GM23338 (cell line): ENCODE data around the gene SON.

ENCODE experiments used
- CREB1 ChIP-seq: fragments of 250-450 bp; sonication (Bioruptor Pico); IDR thresholded peaks from 2 replicates; pipeline ENCODE4 v1.5.0; 2020; ENCODE audit warnings: low read depth, mild to moderate bottlenecking, moderate library complexity
- CTCF ChIP-seq, 2 experiments: fragments of 200-600 bp in 1 of 2; sonication (generic) in 1 of 2; conservative IDR thresholded peaks; 2 replicates each; pipeline versions ENCODE4 v1.5.1 to v1.6.1; 2016 to 2017; ENCODE audit warnings: antibody characterized with exemption in 2 of 2, low read depth in 2 of 2, mild to moderate bottlenecking in 2 of 2, moderate library complexity in 1 of 2
- EZH2 ChIP-seq: fragments of 200-600 bp; sonication (generic); IDR thresholded peaks from one replicate; pipeline ENCODE4 v1.8.0; 2017; ENCODE audit warnings: antibody characterized with exemption, mild to moderate bottlenecking, low read depth; ENCODE audit not compliant: unreplicated experiment
- EZH2phosphoT487 ChIP-seq: fragments of 200-600 bp; sonication (generic); IDR thresholded peaks from one replicate; pipeline ENCODE4 v1.8.1; 2018; ENCODE audit warnings: antibody characterized with exemption; ENCODE audit not compliant: unreplicated experiment
- JUNB ChIP-seq: IDR thresholded peaks from one replicate; pipeline ENCODE4 v1.6.1; 2016; ENCODE audit warnings: antibody characterized with exemption; ENCODE audit not compliant: unreplicated experiment
- NANOG ChIP-seq: IDR thresholded peaks from 2 replicates; pipeline ENCODE4 v1.6.1; 2016; ENCODE audit warnings: antibody characterized with exemption, borderline replicate concordance
- POLR2AphosphoS5 ChIP-seq: IDR thresholded peaks from 2 replicates; pipeline ENCODE4 v1.6.1; 2016; ENCODE audit warnings: antibody characterized with exemption, low read depth
- STAT1 ChIP-seq: IDR thresholded peaks from one replicate; pipeline ENCODE4 v1.6.1; 2016; ENCODE audit warnings: antibody characterized with exemption; ENCODE audit not compliant: unreplicated experiment

DNA sequence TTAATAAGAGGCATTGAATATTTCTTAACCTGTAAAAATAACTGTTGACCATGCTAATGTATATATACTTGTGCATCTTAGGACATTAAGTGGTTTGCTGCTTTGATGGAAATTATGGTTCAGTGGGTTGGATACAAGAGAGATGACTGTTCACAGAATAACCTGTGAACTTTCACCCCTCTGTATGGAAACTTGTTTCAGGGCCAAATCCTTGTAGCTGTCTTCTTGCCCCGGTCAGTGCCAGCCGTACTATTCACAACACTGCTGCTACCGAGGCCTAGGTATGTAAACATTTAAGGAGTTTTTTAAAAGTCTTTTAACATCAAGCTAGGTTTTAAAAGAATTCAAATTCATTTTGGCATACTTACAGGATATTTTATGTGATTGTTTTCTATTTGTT is 29.5 kb downstream of the SON start:
- TF ChIP-seq CTCF (conservative IDR thresholded peaks at IDR 0.05; ENCODE audit: low read depth in 2 of 2) (no peak), POLR2AphosphoS5 (no peak), JUNB (no peak), CREB1 (CRISPR knock-in tag) (no peak), EZH2phosphoT487 (no peak), STAT1 (no peak), EZH2 (no peak), NANOG (no peak)
